Neuronal stem cell (in vitro differentiated cells): ENCODE results near the gene TTLL4.

Experiments used
- DNase-seq: peaks from one replicate; pipeline ENCODE4 v3.0.0-alpha.2; 2013; ENCODE audit warnings: low spot score
- H2AFZ ChIP-seq: one replicate; pipeline ENCODE4 v1.6.1; 2013; ENCODE audit warnings: mild to moderate bottlenecking, low read length, inconsistent platforms
- H2AK5ac ChIP-seq: 2 replicates; pipeline ENCODE4 v1.6.1; 2013; ENCODE audit warnings: low read depth, mild to moderate bottlenecking, inconsistent platforms, low read length, moderate library complexity, mixed read lengths
- H2BK120ac ChIP-seq: 2 replicates; pipeline ENCODE4 v1.6.1; 2013; ENCODE audit warnings: low read depth, mild to moderate bottlenecking, inconsistent platforms, low read length, moderate library complexity, mixed read lengths
- H2BK12ac ChIP-seq: one replicate; pipeline ENCODE4 v1.6.1; 2013; ENCODE audit warnings: low read length, inconsistent platforms
- H2BK15ac ChIP-seq: 2 replicates; pipeline ENCODE4 v1.6.1; 2013; ENCODE audit warnings: mild to moderate bottlenecking, low read length, inconsistent platforms, mixed read lengths
- H2BK5ac ChIP-seq: one replicate; pipeline ENCODE4 v1.6.1; 2013; ENCODE audit warnings: inconsistent platforms, mild to moderate bottlenecking, low read length, moderate library complexity
- H3K14ac ChIP-seq: one replicate; pipeline ENCODE4 v1.6.1; 2013; ENCODE audit warnings: low read length, inconsistent platforms
- H3K18ac ChIP-seq: 2 replicates; pipeline ENCODE4 v1.6.1; 2013; ENCODE audit warnings: low read length, inconsistent platforms
- H3K23ac ChIP-seq: 2 replicates; pipeline ENCODE4 v1.6.1; 2013; ENCODE audit warnings: low read depth, mild to moderate bottlenecking, mixed read lengths, low read length, inconsistent platforms; ENCODE audit not compliant: poor library complexity
- H3K27ac ChIP-seq: replicated peaks from 3 replicates; pipeline ENCODE4 v1.5.1; 2013; ENCODE audit warnings: low read length, inconsistent platforms
- H3K27me3 ChIP-seq, 3 experiments: 2 replicates each; pipeline ENCODE4 v1.6.1; 2013; ENCODE audit warnings: low read length in 3 of 3, mild to moderate bottlenecking in 2 of 3, inconsistent platforms in 1 of 3, low read depth in 1 of 3, mixed read lengths in 1 of 3, moderate library complexity in 1 of 3; ENCODE audit not compliant: control insufficient read depth in 3 of 3, insufficient read depth in 3 of 3
- H3K36me3 ChIP-seq, 2 donors: replicated peaks in 1 of 2; 2 replicates each; pipeline ENCODE4 v1.6.1; 2013; ENCODE audit warnings: low read length in 2 of 2; ENCODE audit not compliant: control insufficient read depth in 2 of 2, insufficient read depth in 2 of 2
- H3K4ac ChIP-seq: 2 replicates; pipeline ENCODE4 v1.6.1; 2013; ENCODE audit warnings: inconsistent platforms, mild to moderate bottlenecking, low read length, moderate library complexity
- H3K4me1 ChIP-seq, 2 donors: 1 replicate in 1 of 2; 2 replicates in 1 of 2; pipeline ENCODE4 v1.6.1; 2013; ENCODE audit warnings: low read length in 2 of 2, low read depth in 1 of 2; ENCODE audit not compliant: control insufficient read depth in 2 of 2, insufficient read depth in 1 of 2
- H3K4me2 ChIP-seq: one replicate; pipeline ENCODE4 v1.6.1; 2013; ENCODE audit warnings: mild to moderate bottlenecking, low read length, inconsistent platforms; ENCODE audit not compliant: insufficient read depth, poor library complexity, severe bottlenecking
- H3K4me3 ChIP-seq, 2 donors: 2 replicates each; pipeline ENCODE4 v1.5.1; 2013; ENCODE audit warnings: low read length in 2 of 2, mild to moderate bottlenecking in 2 of 2, inconsistent platforms in 1 of 2, moderate library complexity in 1 of 2
- H3K79me1 ChIP-seq: one replicate; pipeline ENCODE4 v1.6.1; 2013; ENCODE audit warnings: low read depth, mild to moderate bottlenecking, inconsistent platforms, low read length, moderate library complexity
- H3K9ac ChIP-seq: one replicate; pipeline ENCODE4 v1.6.1; 2013; ENCODE audit warnings: mild to moderate bottlenecking, low read depth, low read length, inconsistent platforms; ENCODE audit not compliant: poor library complexity
- H3K9me3 ChIP-seq, 2 donors: replicated peaks in 1 of 2; 2 replicates each; pipeline versions ENCODE3 to v1.6.1; 2013; ENCODE audit warnings: low read length in 2 of 2, mild to moderate bottlenecking in 2 of 2, inconsistent platforms in 1 of 2, low read depth in 1 of 2, mixed read lengths in 1 of 2, moderate library complexity in 1 of 2; ENCODE audit not compliant: control insufficient read depth in 2 of 2, insufficient read depth in 1 of 2
- H4K8ac ChIP-seq: one replicate; pipeline ENCODE4 v1.6.1; 2013; ENCODE audit warnings: low read depth, mild to moderate bottlenecking, inconsistent platforms, low read length, moderate library complexity
- H4K91ac ChIP-seq: one replicate; pipeline ENCODE4 v1.6.1; 2013; ENCODE audit warnings: low read length, low read depth, mild to moderate bottlenecking, inconsistent platforms; ENCODE audit not compliant: poor library complexity
- WGBS, 2 donors: extraction: QIAGEN DNeasy Blood & Tissue Kit; methylation state at CpG; one replicate each; pipeline ENCODE4 v1.1.7; 2013; ENCODE audit warnings: missing lambda C conversion rate in 2 of 2, mixed read lengths in 1 of 2; ENCODE audit not compliant: insufficient read length in 2 of 2, insufficient replicate concordance in 1 of 2; ENCODE audit errors: extremely low coverage in 2 of 2; 5-methylcytosine and 5-hydroxymethylcytosine counted together

The TTLL4 gene

DNA sequence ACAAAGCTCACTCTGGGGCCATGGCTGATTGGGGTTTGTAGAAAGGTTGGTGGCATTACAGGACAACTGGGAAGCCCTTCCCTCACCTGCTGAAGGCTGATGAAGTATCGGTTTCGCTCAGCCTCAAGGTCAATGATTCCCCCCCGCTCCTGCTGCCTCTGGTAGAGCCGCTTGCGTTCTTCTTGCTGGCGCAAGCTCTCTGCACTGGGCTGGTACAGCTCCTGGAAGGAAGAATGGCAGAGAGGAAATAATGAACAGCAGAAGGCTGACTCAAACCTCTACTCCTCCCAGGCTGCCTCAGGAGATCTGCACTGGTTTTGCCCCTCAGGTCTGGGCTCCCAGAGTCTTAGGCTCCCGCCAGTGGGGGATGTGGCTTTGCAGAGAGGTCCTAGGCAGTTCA, 46.0 kb upstream of the TTLL4 start:
- no CpG with 5 or more reads among the region's 7 CpGs for WGBS, 2 donors
- Histone ChIP-seq H3K23ac (no peak overlapping the region), H4K91ac (no peak overlapping the region), H4K8ac (no peak overlapping the region), H2BK15ac (no peak overlapping the region), H3K4ac (no peak overlapping the region), H2BK12ac (no peak overlapping the region), H3K14ac (no peak overlapping the region), H3K4me3 (no peak overlapping the region), H3K79me1 (no peaks in the 10 kb centered on the region), H3K27me3 (no peaks in the 10 kb centered on the region), H2AK5ac (no peak overlapping the region), H2BK5ac (no peak overlapping the region), H3K9ac (no peak overlapping the region), H2AFZ (no peak overlapping the region), H3K4me1 (peaks cover 2 to 4% of the 10 kb centered on the region in 2 donors), H2BK120ac (no peak overlapping the region), H3K9me3 (no peaks in the 10 kb centered on the region), H3K27ac (no peak overlapping the region), H3K4me2 (no peak overlapping the region), H3K18ac (no peak overlapping the region), H3K36me3 (peaks cover 49 to 86% of the 10 kb centered on the region in 2 donors)
- DNase-seq = no peak

DNA sequence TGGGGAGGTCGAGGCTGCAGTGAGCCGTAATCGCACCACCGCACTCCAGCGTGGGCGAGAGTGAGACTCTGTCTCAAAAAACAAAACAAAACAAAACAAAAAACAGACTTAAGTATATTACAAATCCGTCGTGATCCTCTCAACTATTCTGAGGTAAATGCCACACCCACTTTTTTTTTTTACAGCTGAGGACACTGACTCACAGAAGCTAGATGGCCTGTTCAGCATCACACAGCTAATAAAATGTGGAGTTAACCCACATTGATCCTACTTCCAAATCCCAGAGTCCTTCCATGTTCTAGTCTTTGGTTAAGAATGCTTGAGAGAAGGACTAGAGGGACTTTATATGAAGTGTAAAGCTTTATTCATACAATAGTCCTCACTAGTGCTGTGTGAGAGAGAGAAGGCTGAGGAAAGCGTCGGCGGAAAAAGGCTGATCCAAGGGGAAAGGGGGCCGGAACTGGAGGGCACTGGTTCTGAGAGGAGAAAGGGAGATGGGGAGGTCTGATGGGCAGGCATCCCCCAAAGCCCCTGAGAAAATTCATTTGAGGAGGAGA, 39.5 kb upstream of the TTLL4 start:
- no peak overlapping the region for H3K4ac ChIP-seq
- H3K27me3 ChIP-seq = no peaks in the 10 kb centered on the region
- H3K79me1 ChIP-seq = peaks cover 3% of the 10 kb centered on the region
- peaks cover 15 to 48% of the 10 kb centered on the region in 2 donors for H3K36me3 ChIP-seq
- no peak overlapping the region for H2AK5ac ChIP-seq
- H3K9me3 ChIP-seq = no peaks in the 10 kb centered on the region
- peak overlapping the region; percentile 74 for H3K4me2 ChIP-seq
- H3K18ac ChIP-seq = no peak overlapping the region
- no peak overlapping the region for H4K8ac ChIP-seq
- no peak overlapping the region for H2BK12ac ChIP-seq
- H2BK5ac ChIP-seq = no peak overlapping the region
- peak overlapping the region; percentile 93 to 95 for H3K4me3 ChIP-seq
- no peak overlapping the region for H4K91ac ChIP-seq
- no CpG with 5 or more reads among the region's 12 CpGs for WGBS, 2 donors
- H2BK15ac ChIP-seq = no peak overlapping the region
- peaks cover 0 to 2% of the 10 kb centered on the region in 2 donors for H3K4me1 ChIP-seq
- no peak overlapping the region for H3K27ac ChIP-seq
- peak overlapping the region; percentile 88 for H3K9ac ChIP-seq
- H3K23ac ChIP-seq = no peak overlapping the region
- no peak for DNase-seq
- peak overlapping the region; percentile 88 for H2AFZ ChIP-seq
- no peak overlapping the region for H3K14ac ChIP-seq
- no peak overlapping the region for H2BK120ac ChIP-seq

DNA sequence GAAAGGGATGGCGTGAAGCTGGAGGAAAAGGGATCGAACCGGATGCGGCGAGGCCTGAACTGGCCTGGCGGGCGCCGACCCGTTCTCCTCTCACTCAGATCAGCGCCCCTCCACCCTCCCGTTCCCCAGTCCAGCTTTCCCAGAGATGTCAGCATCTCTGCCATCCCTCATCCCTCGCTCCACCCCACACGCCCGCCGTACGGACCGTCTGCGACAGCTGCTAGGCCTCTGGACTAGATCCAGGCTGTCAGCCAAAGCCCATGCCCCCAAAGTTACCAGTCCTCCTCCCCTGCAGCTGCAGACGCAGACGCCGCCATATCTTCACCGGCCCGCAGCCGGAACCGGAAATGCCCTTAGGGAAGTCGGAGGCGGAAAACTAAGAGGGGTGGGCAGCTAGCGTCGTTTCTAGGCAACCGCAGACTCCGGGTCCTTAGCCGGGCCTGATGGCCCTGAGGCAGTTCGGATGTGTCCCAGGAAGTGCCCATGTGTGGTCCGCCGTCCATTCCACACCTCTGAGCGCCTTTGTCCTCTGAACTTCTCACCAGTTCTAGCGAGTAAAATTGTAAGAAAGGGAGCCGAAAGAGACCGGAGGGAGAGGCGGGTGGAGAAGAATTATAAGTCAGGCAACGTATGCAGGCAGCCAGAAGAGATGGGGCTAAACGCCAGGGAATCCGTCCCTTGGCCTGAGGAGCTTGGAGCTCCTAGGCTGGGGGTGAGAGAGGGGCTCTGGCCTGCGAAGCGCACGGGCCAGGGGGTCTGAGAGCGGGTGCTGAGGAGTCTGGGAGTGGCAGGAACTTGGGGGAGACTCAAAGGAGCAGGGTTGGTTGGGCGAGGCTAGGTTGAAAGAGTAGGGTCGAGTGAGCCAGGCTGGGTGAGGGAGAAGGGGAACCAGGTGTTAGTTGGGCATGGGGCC, 38.7 kb upstream of the TTLL4 start, which contains the start of the genes RNF25 and STK36:
TSS of gene RNF25 (minus strand) at position 349 of the 913 bp plus-strand sequence. CDS start at position 317, 32 bp downstream.
TSS of gene STK36 (plus strand) at position 433 of the 913 bp plus-strand sequence. CDS start 744 bp downstream, outside the sequence.
- Histone ChIP-seq H3K23ac (no peak within 1 kb of the TSS), H3K18ac (peak within 1 kb of the TSS; percentile 87), H4K8ac (peak within 1 kb of the TSS; percentile 66), H3K14ac (no peak within 1 kb of the TSS), H3K9ac (peak within 1 kb of the TSS; percentile 88), H2AK5ac (no peak within 1 kb of the TSS), H2BK15ac (no peak within 1 kb of the TSS), H2BK120ac (no peak within 1 kb of the TSS), H3K36me3 (peaks cover 11 to 46% of the 10 kb centered on the region in 2 donors), H2AFZ (peak within 1 kb of the TSS; percentile 88), H3K27me3 (no peaks in the 10 kb centered on the region), H3K79me1 (peaks cover 3% of the 10 kb centered on the region), H3K9me3 (no peaks in the 10 kb centered on the region), H3K4ac (no peak within 1 kb of the TSS), H3K4me1 (peaks cover 0 to 2% of the 10 kb centered on the region in 2 donors), H2BK12ac (no peak within 1 kb of the TSS), H3K27ac (no peak within 1 kb of the TSS), H3K4me3 (peak within 1 kb of the TSS; percentile 93 to 95), H4K91ac (no peak within 1 kb of the TSS), H3K4me2 (peak within 1 kb of the TSS; percentile 74), H2BK5ac (no peak within 1 kb of the TSS)
- WGBS, 2 donors = no CpG with 5 or more reads among the region's 49 CpGs
- peak; percentile 82 for DNase-seq

DNA sequence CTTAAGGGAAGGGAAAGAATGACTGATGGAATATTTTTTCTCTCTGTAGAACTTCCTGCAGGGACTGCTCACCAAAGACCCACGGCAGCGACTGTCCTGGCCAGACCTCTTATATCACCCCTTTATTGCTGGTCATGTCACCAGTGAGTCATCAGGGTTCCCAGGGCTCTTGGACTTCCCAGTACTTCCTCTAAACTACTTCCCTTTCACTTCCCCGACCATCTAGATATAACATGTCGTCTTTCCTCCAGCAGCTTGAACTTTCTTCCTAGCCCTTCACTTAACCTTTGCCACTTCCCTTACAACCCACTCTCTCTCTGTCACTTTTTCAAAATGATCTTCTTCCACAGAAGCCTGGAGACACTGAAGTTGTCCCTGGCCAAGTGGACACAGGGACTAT, 31.5 kb upstream of the TTLL4 start:
- no peaks in the 10 kb centered on the region for H3K4me1 ChIP-seq

More for the DNA sequence above, 31.5 kb upstream of the TTLL4 start:
- Histone ChIP-seq H3K27me3 (no peaks in the 10 kb centered on the region), H3K79me1 (no peaks in the 10 kb centered on the region), H3K23ac (no peak overlapping the region), H4K91ac (no peak overlapping the region), H2AFZ (no peak overlapping the region), H2BK5ac (no peak overlapping the region), H2AK5ac (no peak overlapping the region), H3K9me3 (no peaks in the 10 kb centered on the region), H3K27ac (no peak overlapping the region), H3K4ac (no peak overlapping the region), H3K9ac (no peak overlapping the region), H3K14ac (no peak overlapping the region), H3K36me3 (peaks cover 13 to 74% of the 10 kb centered on the region in 2 donors), H2BK15ac (no peak overlapping the region), H4K8ac (no peak overlapping the region), H2BK12ac (no peak overlapping the region), H3K18ac (no peak overlapping the region), H2BK120ac (no peak overlapping the region), H3K4me3 (no peak overlapping the region), H3K4me2 (no peak overlapping the region)
- DNase-seq = no peak
- WGBS, 2 donors = no CpG with 5 or more reads among the region's 4 CpGs
